GM18951 (cell line): ENCODE measurements around the gene CEP135.
"Not testable (repeated sequence)": the region's sequence is repeated elsewhere in the genome, so short reads cannot be mapped to it uniquely, and the experiment has no call there.

Source experiments
- POLR2A ChIP-seq: IDR thresholded peaks from 4 replicates; pipeline ENCODE4 v1.6.1; 2011; ENCODE audit warnings: mild to moderate bottlenecking; ENCODE audit not compliant: insufficient read length, insufficient read depth; ENCODE audit errors: extremely low read depth
- in situ Hi-C: fragments of 300-500 bp; cut with MboI; formaldehyde crosslinking; loops from one replicate; pipeline ENCODE4 v1.12.0; 2022; ENCODE audit warnings: low sequenced_read_pairs, mixed read lengths, inconsistent platforms; ENCODE audit not compliant: unreplicated experiment

Gene CEP135

DNA sequence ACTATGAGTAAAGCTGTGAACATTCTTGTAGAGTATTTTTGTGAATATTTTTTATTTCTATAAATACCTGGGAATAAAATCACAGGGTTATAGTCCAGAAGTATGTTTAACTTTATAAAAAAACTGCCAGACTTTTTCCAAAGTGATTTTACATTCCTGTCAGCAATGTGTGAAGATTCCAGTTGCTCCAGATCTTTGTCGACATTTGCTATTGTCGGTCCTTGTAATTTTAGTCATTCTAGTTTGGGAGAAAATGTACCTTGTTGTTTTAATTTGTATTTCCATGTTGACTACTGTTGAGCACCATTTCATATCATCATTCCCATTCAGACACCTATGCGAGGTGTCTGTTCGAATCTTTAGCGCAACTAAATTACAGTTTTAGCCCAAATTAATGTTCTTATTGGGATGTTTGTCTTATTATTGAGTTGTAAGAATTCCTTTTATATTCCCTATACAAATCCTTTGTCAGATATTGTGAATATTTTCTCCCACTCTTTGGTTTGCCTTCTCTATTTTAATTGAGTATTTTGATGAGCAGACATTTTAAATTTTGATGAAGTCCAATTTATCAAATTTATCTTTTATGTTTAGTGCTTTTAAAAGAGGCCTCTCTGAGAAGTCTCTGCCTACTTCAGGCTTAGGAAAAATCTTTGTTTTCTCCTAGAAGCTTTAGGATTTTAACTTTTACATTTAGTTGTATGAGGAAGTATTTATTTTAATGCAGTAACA, 2.6 kb downstream of the CEP135 start:
- no peak for TF ChIP-seq POLR2A
- in situ Hi-C loops = no loop called here

DNA sequence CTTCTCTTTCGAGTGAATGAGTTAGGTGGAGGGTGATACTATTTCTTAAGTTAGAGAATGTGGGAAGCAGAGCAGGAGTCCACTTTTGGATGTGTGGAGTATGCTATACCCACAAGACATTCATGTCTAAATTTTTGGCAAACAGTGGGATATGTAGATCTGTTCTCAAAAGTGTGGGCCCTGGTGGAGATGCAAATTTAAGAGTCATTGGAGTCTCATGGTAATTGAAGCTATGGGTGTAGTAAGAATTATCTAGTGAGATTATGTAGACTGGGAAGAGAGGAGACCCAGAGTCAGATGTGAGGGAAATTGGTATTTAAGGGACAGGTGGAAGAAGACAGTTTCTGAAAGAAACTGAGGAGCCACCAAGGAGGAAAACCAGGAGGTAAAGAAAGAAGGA, 7.0 kb downstream of the CEP135 start:
- in situ Hi-C loops = no loop called here
- TF ChIP-seq POLR2A = no peak

DNA sequence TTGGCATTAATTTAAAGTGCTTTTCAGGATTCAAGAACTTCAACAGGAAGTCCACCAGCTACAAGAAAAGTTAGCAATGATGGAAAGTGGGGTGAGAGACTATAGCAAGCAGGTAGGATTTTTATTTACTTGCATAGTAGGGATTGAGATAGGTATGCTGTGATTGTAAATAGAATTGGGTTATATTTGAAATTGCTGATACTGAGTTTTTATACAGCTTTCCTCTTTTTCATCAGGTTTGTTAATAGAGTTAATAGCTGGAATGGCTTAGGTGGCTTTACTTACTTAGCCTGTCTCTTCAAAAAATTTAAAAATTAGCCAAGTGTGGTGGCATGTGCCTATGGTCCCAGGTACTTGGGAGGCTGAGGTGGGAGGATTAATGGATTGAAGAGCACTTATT, 10.9 kb downstream of the CEP135 start:
- no peak for TF ChIP-seq POLR2A
- in situ Hi-C loops = no loop called here

DNA sequence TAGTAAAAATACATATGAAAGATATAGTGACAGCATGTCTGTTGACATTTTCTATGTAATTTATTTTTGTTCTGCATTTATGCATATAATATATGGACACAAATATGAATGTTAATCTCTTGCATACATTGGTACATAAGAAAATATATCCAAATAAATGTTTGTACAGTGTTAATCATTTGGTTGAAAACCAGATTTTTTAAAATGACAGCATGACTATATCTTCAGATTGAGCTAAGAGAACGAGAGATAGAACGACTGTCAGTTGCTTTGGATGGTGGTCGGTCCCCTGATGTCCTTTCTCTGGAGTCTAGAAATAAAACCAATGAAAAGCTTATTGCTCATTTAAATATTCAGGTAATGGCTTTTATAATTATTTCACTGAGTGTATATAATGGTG, 15.3 kb downstream of the CEP135 start:
- in situ Hi-C loops = no loop called here
- TF ChIP-seq POLR2A = no peak

DNA sequence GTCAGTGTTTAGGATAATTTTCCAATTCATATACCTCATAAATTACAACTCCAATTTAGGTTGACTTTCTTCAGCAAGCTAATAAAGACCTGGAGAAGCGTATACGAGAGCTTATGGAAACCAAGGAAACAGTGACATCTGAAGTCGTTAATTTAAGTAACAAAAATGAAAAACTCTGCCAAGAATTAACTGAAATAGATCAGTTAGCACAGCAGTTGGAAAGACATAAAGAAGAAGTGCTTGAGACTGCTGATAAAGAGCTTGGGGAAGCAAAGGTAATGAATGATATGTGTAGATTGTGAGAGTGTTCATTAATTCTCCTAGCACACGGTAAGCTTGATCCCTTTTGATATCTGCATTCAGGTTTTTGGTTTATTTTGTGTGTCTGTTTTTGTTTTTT, 16.8 kb downstream of the CEP135 start:
- in situ Hi-C loops = no loop called here
- TF ChIP-seq POLR2A = no peak

DNA sequence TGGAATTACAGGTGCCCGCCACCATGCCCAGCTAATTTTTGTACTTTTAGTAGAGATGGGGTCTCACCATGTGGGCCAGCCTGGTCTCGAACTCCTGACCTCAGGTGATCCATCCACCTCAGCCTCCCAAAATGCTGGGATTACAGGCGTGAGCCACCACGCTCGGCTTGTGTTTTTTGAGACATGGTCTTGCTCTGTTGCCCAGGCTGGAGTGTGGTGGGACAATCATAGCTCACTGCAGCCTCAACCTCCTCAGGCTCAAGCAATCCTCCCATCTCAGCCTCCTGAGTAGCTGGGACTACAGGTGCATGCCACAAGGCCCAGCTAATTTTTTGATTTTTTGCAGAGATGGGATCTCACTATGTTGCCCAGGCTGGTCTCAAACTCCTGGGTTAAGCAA, 17.6 kb downstream of the CEP135 start:
- in situ Hi-C loops = not testable (repeated sequence)

DNA sequence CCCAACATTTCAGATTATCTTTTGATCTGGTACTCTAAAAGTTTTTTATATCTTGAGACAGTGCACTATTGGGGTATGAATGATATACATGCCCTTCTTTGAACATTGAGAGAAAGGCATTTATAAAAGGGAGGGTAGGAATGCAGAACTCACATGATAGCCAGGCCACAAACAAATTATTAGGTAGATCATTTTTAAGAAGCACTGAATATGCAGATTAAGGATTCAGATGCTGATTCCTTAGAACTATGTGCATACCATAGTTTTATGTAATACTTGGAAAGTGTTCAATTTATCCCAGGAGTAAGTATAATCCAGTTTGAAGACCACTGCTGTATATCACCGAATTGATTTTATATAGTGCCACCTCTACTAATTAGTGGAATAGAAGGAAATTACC, 18.6 kb downstream of the CEP135 start:
- TF ChIP-seq POLR2A = no peak
- in situ Hi-C loops = no loop called here

DNA sequence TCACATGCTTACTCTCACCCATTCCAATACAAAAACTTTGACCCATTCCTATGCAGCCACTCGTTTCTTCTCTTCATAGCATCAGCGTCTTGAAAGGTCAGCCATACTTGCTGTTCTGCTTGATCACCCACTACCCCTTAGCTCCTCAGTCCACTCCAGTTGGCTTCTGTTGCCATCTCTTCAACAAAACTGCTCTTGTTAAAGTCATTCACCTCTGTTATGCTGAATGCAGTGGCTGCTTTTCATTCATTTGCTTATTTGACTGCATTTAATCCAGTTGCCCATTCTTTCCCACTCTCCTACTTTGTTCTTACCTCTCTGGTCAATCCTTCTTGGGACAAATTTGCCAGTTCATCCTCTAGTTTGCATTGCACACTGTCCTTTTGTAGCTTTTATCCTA, 24.9 kb downstream of the CEP135 start:
- in situ Hi-C loops = no loop called here
- TF ChIP-seq POLR2A = no peak

DNA sequence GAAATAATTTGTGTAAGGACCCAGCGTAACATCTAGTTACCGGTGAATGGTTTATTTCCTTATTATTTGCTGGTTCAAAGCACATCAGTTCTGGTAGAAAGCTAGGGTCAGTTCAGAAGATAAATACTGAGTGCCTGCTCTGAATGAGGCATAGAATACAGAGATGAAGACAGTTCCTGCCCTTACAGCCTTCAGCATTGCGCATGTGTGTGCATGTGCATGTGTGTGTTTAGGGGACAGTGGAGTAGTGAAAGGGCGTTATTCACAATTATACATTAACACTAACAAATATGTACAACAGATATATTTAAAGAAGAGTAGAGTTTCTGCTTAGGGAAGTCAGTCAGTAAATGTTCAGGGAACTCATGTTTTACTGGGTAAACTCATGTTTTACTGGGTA, 29.1 kb downstream of the CEP135 start:
- no peak for TF ChIP-seq POLR2A
- in situ Hi-C loops = no loop called here

DNA sequence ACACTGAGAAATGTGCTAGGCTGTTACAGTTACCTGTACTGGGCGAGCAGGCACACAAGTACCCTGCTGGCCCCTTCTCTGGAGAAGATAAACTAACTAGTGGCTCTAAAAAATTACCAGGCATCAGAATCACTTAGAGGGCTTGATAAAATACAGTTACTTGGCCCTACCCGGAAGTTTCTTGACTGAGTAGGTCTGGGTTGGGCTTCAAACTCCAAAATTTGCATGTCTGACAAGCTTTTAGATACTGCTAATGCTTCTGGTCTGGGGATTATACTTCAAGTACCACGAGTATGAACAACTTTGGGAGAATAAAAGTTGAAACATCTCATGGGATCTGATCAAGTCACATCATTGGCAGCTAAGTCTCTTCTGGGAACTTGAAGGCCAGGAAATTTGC, 30.8 kb downstream of the CEP135 start:
- in situ Hi-C loops = no loop called here

DNA sequence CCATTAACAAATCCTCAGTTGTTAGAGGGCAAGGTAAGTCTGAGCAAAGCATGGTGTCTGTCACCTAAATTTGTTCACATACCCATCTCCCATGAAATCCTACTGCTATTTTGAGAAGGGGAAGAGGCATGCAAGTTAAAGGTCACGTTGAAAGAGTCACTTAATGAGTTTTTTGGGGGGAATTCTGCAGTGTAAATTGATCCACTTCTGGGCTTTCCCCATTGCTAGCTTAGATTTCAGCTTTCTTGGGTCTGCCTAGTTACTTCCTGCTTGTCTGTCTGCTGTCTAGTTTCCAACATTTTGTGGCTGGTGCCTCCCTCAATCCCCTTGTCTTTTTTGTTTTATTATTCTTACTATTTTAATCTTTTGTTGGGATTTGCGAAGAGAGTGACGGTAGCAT, 32.0 kb downstream of the CEP135 start:
- in situ Hi-C loops = no loop called here
- TF ChIP-seq POLR2A = no peak

More for the DNA sequence above, 30.8 kb downstream of the CEP135 start:
- TF ChIP-seq POLR2A = no peak

DNA sequence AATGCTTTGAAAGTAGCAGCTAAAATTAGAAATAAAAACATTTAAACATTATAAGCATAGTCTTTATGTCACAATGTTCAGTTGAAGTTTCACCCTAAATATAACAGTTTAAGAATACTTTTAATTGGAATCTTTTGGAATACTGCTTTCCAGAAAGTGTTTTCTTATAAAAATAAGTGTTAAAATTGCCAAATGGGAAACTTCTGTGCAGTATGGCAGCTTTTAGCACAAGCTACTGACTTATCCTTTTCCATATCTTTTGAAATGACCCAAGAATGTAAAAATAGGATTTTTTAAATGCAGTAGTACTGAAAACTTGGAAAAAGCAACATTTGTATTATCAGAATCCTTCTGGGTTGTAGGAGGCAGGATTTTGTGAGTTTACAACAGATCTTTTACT, 34.2 kb downstream of the CEP135 start:
- in situ Hi-C loops = no loop called here
- TF ChIP-seq POLR2A = no peak

DNA sequence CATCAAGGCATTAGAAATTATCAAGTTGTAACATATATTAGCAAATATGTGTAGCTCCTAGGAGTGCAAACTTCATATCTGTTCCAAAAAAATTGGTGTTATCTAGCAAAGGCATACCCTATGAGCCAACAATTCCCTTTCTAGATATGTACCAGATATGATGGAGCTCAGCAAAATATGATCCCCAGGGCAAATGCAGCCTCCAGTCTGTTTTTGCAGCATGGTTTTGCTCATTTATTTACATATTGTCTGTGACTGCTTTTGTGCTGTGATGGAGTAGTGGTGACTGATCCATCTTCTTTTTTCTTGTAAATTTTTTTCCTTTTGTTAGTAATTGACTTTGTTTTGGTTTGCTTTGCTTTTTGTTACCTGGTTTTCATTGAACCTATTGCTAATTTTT, 41.0 kb downstream of the CEP135 start:
- in situ Hi-C loops = no loop called here
- TF ChIP-seq POLR2A = no peak

DNA sequence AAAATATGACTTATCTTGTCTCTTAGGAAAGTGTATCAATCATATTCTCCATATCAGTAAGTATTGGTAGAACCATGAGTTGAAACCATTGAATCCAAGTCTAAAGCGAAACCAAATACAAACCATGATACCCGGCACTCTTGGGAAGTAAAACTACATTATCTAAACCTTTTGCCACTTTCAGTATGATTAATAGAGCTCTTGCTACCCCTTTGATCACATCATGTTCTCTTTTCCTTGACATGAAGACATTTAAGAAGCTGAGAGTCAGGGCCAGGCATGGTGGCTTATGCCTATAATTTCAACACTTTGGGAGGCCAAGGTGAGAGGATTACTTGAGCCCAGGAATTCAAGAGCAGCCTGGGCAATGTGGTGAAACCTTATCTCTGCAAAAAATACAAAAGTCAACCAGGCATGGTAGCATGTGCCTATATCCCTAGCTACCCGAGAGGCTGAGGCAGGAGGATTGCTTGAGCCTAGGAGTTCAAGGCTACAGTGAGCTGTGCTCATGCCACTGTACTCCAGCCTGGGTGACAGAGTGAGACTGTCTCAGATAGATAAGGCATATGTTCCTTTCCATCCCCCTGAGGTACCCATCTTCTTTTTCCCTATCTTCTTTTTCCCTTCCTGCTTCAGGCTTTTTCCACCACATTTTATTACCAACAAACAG, 45.4 kb downstream of the CEP135 start:
- no peak for TF ChIP-seq POLR2A
- in situ Hi-C loops = no loop called here

DNA sequence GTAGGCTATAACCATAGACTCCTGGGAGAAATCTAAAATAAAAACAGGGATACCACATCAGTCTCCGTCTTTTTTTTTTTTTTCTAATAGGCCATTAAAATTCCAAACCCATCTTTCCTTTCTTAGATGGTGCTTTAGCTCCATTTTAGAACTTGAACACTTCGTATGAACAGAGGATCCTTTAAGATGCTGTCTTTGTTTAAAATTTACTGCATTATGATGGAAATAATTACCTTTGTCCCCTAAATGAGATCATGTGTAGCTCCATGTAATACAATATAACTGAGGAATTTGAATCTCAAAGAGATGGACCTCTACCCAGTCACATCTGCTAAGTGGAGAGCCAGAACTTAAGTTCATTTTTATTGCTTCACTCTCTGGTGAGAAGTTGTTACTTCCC, 47.9 kb downstream of the CEP135 start:
- in situ Hi-C loops = no loop called here
- no peak for TF ChIP-seq POLR2A

DNA sequence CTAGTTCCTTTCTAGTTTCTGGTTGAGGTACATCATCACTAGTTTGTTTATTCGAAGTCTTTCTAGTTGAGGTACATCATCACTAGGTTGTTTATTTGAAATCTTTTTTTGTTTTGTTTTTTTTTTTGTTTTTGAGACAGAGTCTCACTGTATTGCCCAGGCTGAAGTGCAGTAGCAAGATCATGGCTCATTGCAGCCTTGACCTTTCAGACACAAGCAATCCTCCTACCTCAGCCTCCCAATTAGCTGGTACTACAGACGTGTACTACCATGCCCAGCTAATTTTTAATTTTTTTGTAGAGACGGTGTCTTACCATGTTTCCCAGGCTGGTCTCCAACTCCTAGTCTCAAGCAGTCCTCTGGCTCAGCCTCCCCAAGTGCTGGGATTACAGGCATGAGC, 54.9 kb downstream of the CEP135 start:
- in situ Hi-C loops = no loop called here
- no peak for TF ChIP-seq POLR2A
